GM12872 (cell line): Measurements from ENCODE around the gene ETFA.

Source experiments
- CTCF ChIP-seq: IDR thresholded peaks from 3 replicates; pipeline ENCODE4 v1.5.1; 2011; ENCODE audit warnings: low read depth, mild to moderate bottlenecking, low read length, moderate library complexity; ENCODE audit not compliant: insufficient read depth

Gene ETFA

GRCh38 chr15:76217882-76218217, 93.4 kb downstream of the ETFA start:
- no peak for TF ChIP-seq CTCF

GRCh38 chr15:76217029-76217881, 94.0 kb downstream of the ETFA start:
- no peak for TF ChIP-seq CTCF

- no peak for TF ChIP-seq CTCF
Measured at GRCh38 chr15:76215634-76216033, 95.6 kb downstream of the ETFA start.

GRCh38 chr15:76209942-76210341, 101.3 kb downstream of the ETFA start:
- no peak for TF ChIP-seq CTCF

- TF ChIP-seq CTCF, result no peak
Measured at GRCh38 chr15:76209523-76209922, 101.7 kb downstream of the ETFA start.

GRCh38 chr15:76208786-76209424, 102.4 kb downstream of the ETFA start:
- no peak for TF ChIP-seq CTCF

- TF ChIP-seq CTCF, result no peak
Measured at GRCh38 chr15:76208084-76208785, 103.0 kb downstream of the ETFA start.
